ENCODE measurements around the gene PHYH. TPM values are rescaled to one million over a fixed set of nuclear protein-coding genes. Genes with fewer than 3 reads are reported as not detected.

The PHYH gene
- total RNA-seq (2022) = 49.6 and 52.3 TPM in 2 replicates
- percentile 60 among the genes with signal in this experiment for Bru-seq, nascent RNA
- percentile 60 among the genes with signal in this experiment for BruChase-seq, experiment 1, labeled RNA remaining after a 2-hour chase
- BruChase-seq, experiment 2, labeled RNA remaining after a 6-hour chase = percentile 73 among the genes with signal in this experiment
- long read RNA-seq, transcript PHYH-201 (9 exons, 1,577 nt) = major isoform, 99 of 119 reads
- long read RNA-seq, partial matches to known transcripts = 4 of 119 reads
- long read RNA-seq, other reads (novel, unspliced or antisense) = 13 of 119 reads

GRCh38 chr10:13299437-13300287, at the start of gene PHYH:
TSS of gene PHYH (minus strand) at chr10:13300064. CDS start at chr10:13300042, 22 bp downstream.
- H3K9me3 Mint-ChIP-seq (ENCODE audit: unreplicated experiment) = no peaks in the 10 kb centered on the region
- no peaks in the 10 kb centered on the region for H3K9me3 ChIP-seq
- no peaks in the 10 kb centered on the region for H3K27me3 ChIP-seq (replicated peaks; ENCODE audit: control insufficient read depth, insufficient read depth, low read length)
- H3K4me3 ChIP-seq (ENCODE audit: low read depth, low read length) = peak within 1 kb of the TSS; percentile 88
- no peaks in the 10 kb centered on the region for H3K27me3 Mint-ChIP-seq (ENCODE audit: insufficient read depth, unreplicated experiment)
- H3K27ac Mint-ChIP-seq (ENCODE audit: unreplicated experiment) = peak within 1 kb of the TSS; percentile 100
- POLR2A ChIA-PET = interaction anchor here (0.6 to 1.0 kb wide), 10 partner anchors 8 to 798 kb away, joined by 3 to 7 read pairs (median 4); no protein-coding TSS in a partner anchor
- H3K4me1 ChIP-seq = peaks cover 14% of the 10 kb centered on the region; the same call in 1 of the 2 replicates
- peaks cover 19% of the 10 kb centered on the region for H3K36me3 Mint-ChIP-seq (ENCODE audit: insufficient read depth, unreplicated experiment)
- H3K4me3 Mint-ChIP-seq (ENCODE audit: unreplicated experiment) = peak within 1 kb of the TSS; percentile 77
- peaks cover 21% of the 10 kb centered on the region for H3K4me1 Mint-ChIP-seq (ENCODE audit: low read depth, unreplicated experiment)
- no peaks in the 10 kb centered on the region; the same call in 1 of the 2 replicates for H3K36me3 ChIP-seq (ENCODE audit: control insufficient read depth, insufficient read depth, low read length)
- CTCF ChIA-PET = interaction anchor here (0.7 to 1.2 kb wide), 2 partner anchors 22 to 79 kb away, joined by 3 to 4 read pairs; no protein-coding TSS in a partner anchor
- intact Hi-C loops (cut with micrococcal nuclease; ENCODE audit: unreplicated experiment) = loop anchor here (2.0 kb wide), 1 partner anchor 47 kb away; no protein-coding TSS in a partner anchor
- no peak for TF ChIP-seq CTCF (IDR thresholded peaks at IDR 0.05; ENCODE audit: insufficient read depth in 1 of 2, low read depth in 1 of 2, low read length in 1 of 2, severe bottlenecking in 1 of 2, unreplicated experiment in 1 of 2)
- BruUV-seq (replicated peaks) = TSS peak; percentile 21
- peak; percentile 89 to 95 for DNase-seq

GRCh38 chr10:13348216-13349017, 48.6 kb upstream of the PHYH start, which contains the start of gene SEPHS1:
TSS of gene SEPHS1 (minus strand) at chr10:13348293. CDS start at chr10:13344950, 3,343 bp downstream.
- ChIA-PET POLR2A (interaction anchor here (0.6 to 0.9 kb wide), 3 partner anchors 30 to 49 kb away, joined by 3 to 4 read pairs (median 3); no protein-coding TSS in a partner anchor), CTCF (no interaction called here)
- BruUV-seq (replicated peaks) = TSS peak; percentile 66
- intact Hi-C loops (cut with micrococcal nuclease; ENCODE audit: unreplicated experiment) = no loop called here
- Mint-ChIP-seq H3K4me3 (ENCODE audit: unreplicated experiment) (peak within 1 kb of the TSS; percentile 80), H3K27ac (ENCODE audit: unreplicated experiment) (peak within 1 kb of the TSS; percentile 79), H3K27me3 (ENCODE audit: insufficient read depth, unreplicated experiment) (peaks cover 5% of the 10 kb centered on the region), H3K36me3 (ENCODE audit: insufficient read depth, unreplicated experiment) (peaks cover 42% of the 10 kb centered on the region), H3K4me1 (ENCODE audit: low read depth, unreplicated experiment) (peaks cover 21% of the 10 kb centered on the region), H3K9me3 (ENCODE audit: unreplicated experiment) (no peaks in the 10 kb centered on the region)
- peak in 1 of 2 experiments; percentile 25 for TF ChIP-seq CTCF (IDR thresholded peaks at IDR 0.05; ENCODE audit: insufficient read depth in 1 of 2, low read depth in 1 of 2, low read length in 1 of 2, severe bottlenecking in 1 of 2, unreplicated experiment in 1 of 2)
- H3K36me3 ChIP-seq (ENCODE audit: control insufficient read depth, insufficient read depth, low read length) = peaks cover 2% of the 10 kb centered on the region; the same call in 1 of the 2 replicates
- H3K27me3 ChIP-seq (replicated peaks; ENCODE audit: control insufficient read depth, insufficient read depth, low read length) = no peaks in the 10 kb centered on the region
- H3K4me3 ChIP-seq (ENCODE audit: low read depth, low read length) = peak within 1 kb of the TSS; percentile 39
- DNase-seq = peak; percentile 84 to 92
- H3K9me3 ChIP-seq = no peaks in the 10 kb centered on the region
- H3K4me1 ChIP-seq = peaks cover 14% of the 10 kb centered on the region; the same call in 1 of the 2 replicates

All from Caco-2 (cell line).